Activated T-cell treated with anti-CD3 and anti-CD28 coated beads, Interleukin-2, amount 50 U/mL, for 72 hours (primary cell): ENCODE measurements around the gene ARHGAP15. TPM values are rescaled to one million over a fixed set of nuclear protein-coding genes. Genes with fewer than 3 reads are reported as not detected.

ENCODE experiments used
- ATAC-seq, 2 donors: fragments of 150-1000 bp; cut with Tn5 transposase; replicated peaks in 1 of 2; 2 replicates each; pipeline ENCODE4 v1.10.0; 2021; ENCODE audit warnings: moderate library complexity in 2 of 2, mild to moderate bottlenecking in 1 of 2
- DNase-seq, 2 donors: peaks; one replicate each; pipeline ENCODE4 v3.0.0; 2021 to 2022; ENCODE audit warnings: mixed read lengths in 1 of 2
- H3K27ac Mint-ChIP-seq: one replicate; pipeline ENCODE4 v1.8.0; 2022; ENCODE audit warnings: mild to moderate bottlenecking, moderate library complexity, mixed read lengths
- H3K27me3 Mint-ChIP-seq: one replicate; pipeline ENCODE4 v1.8.0; 2022; ENCODE audit warnings: low read depth, mixed read lengths
- H3K36me3 Mint-ChIP-seq, 2 donors: one replicate each; pipeline ENCODE4 v1.8.0; 2022; ENCODE audit warnings: mixed read lengths in 2 of 2, mild to moderate bottlenecking in 1 of 2; ENCODE audit not compliant: insufficient read depth in 2 of 2
- H3K4me1 Mint-ChIP-seq: one replicate; pipeline ENCODE4 v1.8.0; 2022; ENCODE audit warnings: low read depth, mixed read lengths
- H3K4me3 Mint-ChIP-seq, 2 donors: one replicate each; pipeline ENCODE4 v1.8.0; 2022; ENCODE audit warnings: mild to moderate bottlenecking in 2 of 2, mixed read lengths in 2 of 2, moderate library complexity in 2 of 2
- H3K9me3 Mint-ChIP-seq, 2 donors: one replicate each; pipeline ENCODE4 v1.8.0; 2022; ENCODE audit warnings: mixed read lengths in 2 of 2
- total RNA-seq, 2 donors: library from RNA; stranded (reverse); gene quantifications; one replicate each; pipeline ENCODE4 v1.2.3, GENCODE V29; 2022

ARHGAP15 gene
- total RNA-seq, 2 donors from 2014 or later: 94.6 to 111 TPM

DNA sequence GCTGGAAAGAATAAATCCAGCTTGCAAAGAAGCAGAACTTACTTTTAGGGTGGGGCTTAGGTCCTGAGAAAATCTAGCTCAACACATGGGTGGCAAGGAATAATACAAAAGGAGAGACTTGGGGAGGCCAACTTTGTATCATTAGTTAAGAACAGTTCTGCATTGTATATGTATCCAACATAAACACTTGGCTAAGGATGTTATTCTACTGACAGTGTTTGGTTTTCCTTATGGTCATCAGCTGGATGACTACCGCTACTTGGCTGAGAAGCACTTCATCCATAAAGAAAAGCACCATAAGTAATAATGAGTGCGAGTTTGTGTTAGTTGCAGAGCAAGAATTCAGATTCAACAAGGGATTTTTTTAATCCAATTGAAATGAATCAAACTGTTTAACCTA is 614.9 kb downstream of the ARHGAP15 start:
- H3K27me3 Mint-ChIP-seq: no peaks in the 10 kb centered on the region
- H3K4me1 Mint-ChIP-seq: no peaks in the 10 kb centered on the region
- no peaks in the 10 kb centered on the region for H3K9me3 Mint-ChIP-seq
- H3K36me3 Mint-ChIP-seq: peaks cover 0 to 2% of the 10 kb centered on the region in 2 donors
- DNase-seq: no peak
- no peak overlapping the region for H3K4me3 Mint-ChIP-seq
- H3K27ac Mint-ChIP-seq: no peak overlapping the region
- ATAC-seq: no peak

DNA sequence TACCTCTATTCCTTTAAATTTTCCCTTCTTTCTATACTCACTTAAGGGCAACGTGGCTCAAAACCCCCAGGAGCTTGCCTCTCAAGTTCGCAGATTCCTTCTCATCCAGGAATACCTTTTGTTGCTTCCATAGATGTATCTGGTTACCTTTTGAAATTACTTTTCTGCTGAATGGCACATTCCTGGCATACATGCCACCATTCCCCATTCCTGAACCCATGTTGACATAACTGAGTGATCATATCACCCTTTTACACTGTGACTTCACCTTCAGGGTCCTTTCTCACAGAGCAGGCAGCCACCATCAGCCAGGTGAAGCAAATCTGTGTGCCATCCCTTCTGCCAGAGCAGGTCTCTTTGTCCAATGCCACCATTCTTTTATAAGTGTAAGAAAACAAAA is 615.8 kb downstream of the ARHGAP15 start:
- no peaks in the 10 kb centered on the region for H3K27me3 Mint-ChIP-seq
- ATAC-seq: no peak
- peaks cover 0 to 2% of the 10 kb centered on the region in 2 donors for H3K36me3 Mint-ChIP-seq

DNA sequence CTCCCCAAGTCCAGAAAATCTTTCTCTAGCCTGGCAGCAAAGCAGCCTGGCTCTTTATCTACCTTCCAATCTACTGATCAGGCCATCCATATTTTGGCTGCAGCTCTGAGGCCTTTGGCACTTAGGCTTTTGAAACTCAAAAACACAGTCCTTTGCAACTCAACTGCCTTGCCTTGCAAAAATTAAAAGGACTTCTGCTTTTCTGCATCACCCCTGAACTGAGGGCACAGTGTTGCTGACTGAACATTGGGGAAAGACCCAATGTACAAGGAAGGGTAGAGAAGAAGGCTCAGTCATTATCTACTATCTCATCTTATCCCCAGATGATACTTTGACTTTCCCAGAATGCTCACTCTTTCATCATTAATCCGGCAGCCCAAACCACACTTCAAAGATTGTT is 625.5 kb downstream of the ARHGAP15 start:
- no peak overlapping the region for H3K4me3 Mint-ChIP-seq
- no peaks in the 10 kb centered on the region for H3K27me3 Mint-ChIP-seq

More for the DNA sequence above, 615.8 kb downstream of the ARHGAP15 start:
- no peak for DNase-seq
- H3K27ac Mint-ChIP-seq: no peak overlapping the region
- H3K9me3 Mint-ChIP-seq: no peaks in the 10 kb centered on the region
- H3K4me1 Mint-ChIP-seq: no peaks in the 10 kb centered on the region
- H3K4me3 Mint-ChIP-seq: no peak overlapping the region

DNA sequence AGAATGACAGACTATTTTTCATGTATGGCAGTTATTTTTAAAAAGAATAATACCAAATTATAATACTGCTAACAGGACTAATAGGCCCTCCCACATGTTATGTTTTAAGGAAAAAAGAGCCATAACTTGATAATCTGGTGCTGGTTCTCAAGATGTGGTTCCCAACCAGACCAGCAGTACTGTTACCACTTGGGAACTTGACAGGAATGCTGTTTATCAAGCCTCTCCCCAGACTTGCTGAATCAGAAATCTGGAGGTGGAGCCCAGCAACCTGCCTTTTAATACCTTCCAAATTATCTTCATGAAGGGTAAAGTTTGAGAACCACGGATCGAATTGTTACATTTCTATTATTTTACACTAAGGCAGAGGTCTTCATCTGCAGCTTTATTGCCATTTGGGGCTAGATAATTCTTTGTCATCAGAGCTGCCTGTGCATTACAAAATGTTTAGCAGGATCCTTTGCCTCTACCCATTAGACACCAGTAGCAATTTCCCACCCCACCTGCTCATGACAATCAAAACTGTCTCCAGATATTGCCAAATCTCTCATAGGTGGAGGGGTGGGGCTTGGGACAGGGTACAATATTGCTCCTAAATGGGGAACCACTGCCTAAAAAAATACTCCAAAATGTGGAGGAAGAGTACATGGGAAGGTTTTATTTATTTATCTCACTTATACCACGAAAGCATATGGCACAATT is 629.6 kb downstream of the ARHGAP15 start:
- Mint-ChIP-seq H3K9me3 (no peaks in the 10 kb centered on the region), H3K4me3 (no peak overlapping the region), H3K27ac (no peak overlapping the region), H3K4me1 (no peaks in the 10 kb centered on the region), H3K36me3 (no peaks in the 10 kb centered on the region), H3K27me3 (no peaks in the 10 kb centered on the region)
- ATAC-seq: no peak
- no peak for DNase-seq

More for the DNA sequence above, 625.5 kb downstream of the ARHGAP15 start:
- H3K27ac Mint-ChIP-seq: no peak overlapping the region
- no peaks in the 10 kb centered on the region for H3K4me1 Mint-ChIP-seq
- H3K9me3 Mint-ChIP-seq: no peaks in the 10 kb centered on the region
- no peaks in the 10 kb centered on the region for H3K36me3 Mint-ChIP-seq
- ATAC-seq: no peak
- DNase-seq: no peak

DNA sequence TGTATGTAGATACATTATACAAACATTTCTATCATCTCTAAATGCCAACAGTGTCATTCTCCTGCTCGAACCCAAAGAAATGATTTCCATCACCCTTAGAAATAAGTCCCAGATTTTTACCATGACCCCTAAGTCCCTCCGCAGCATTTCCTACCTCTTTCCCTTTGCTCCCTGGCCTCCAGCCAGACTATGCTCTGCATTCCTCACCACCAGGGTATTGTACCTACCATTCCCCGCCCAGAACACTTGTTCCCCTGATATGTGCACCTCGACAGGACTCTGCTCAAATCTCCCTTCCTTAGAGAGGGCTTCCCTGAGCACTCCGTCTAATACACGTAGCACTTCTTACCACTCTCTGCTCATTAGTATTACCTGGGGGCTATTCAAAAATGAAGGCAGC is 630.2 kb downstream of the ARHGAP15 start:
- H3K4me3 Mint-ChIP-seq: no peak overlapping the region

DNA sequence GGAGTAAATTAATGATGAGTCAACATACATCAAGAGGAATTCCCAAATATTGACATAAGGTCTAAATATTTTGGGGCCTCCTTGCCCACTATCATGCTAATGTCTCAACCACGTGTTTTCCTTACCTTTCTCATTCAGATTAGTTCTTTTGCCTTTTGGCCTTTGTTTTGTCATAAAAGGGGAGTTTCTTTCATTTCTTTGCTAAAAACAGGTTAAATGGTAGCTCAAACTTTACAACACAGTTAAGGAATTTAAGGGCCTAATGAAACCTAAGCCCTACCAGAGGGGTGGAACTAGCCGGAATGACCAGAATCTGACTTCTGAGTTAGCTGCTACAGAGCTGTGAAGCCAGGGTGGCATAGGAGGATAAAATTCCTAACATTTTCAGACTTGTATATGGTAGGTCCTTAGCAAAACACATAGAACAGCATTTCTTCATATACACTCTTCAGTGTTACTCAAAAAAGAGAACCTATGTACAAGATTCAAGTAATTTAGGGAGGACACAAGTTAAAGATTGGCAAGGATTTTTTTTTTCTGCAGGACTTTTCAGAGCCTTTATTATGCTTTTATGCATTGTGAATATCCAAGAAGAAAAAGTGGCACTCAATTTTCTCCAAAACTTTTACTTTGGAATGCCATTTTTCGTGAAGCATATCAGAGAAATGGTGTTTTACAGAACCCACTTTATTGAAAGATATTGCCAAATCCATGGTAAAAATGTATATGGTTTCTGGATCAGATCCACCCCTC is 633.1 kb downstream of the ARHGAP15 start:
- ATAC-seq (no peak), DNase-seq (no peak)
- no peak overlapping the region for H3K4me3 Mint-ChIP-seq
- peaks cover 0 to 2% of the 10 kb centered on the region in 2 donors for H3K36me3 Mint-ChIP-seq
- no peaks in the 10 kb centered on the region for H3K27me3 Mint-ChIP-seq
- no peak overlapping the region for H3K27ac Mint-ChIP-seq
- H3K9me3 Mint-ChIP-seq: no peaks in the 10 kb centered on the region
- H3K4me1 Mint-ChIP-seq: no peaks in the 10 kb centered on the region

More for the DNA sequence above, 630.2 kb downstream of the ARHGAP15 start:
- DNase-seq: no peak
- Mint-ChIP-seq H3K27ac (no peak overlapping the region), H3K36me3 (peaks cover 0 to under 1% of the 10 kb centered on the region in 2 donors), H3K4me1 (no peaks in the 10 kb centered on the region), H3K9me3 (no peaks in the 10 kb centered on the region), H3K27me3 (no peaks in the 10 kb centered on the region)
- no peak for ATAC-seq

DNA sequence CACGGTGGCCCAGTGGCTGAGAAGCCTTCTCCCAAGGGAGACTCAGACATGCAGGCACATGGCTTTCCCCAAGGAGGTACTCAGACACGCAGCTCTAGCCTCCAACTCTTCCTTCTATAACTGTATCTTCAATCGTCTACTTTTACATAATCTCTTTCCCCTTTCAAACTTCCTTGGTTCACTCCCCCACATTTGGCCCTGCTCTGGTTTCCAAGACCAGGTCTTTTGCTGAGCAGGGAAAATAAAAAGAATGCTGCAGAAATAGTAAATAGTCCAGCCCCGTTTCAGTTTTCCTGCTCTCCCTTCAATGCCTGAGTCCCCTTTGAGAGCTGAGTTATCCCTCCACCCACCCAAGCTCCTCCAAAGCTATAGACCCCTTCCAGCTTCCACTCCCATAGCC is 635.0 kb downstream of the ARHGAP15 start:
- Mint-ChIP-seq H3K27ac (no peak overlapping the region), H3K4me1 (no peaks in the 10 kb centered on the region), H3K27me3 (no peaks in the 10 kb centered on the region), H3K4me3 (no peak overlapping the region), H3K36me3 (peaks cover 2 to 7% of the 10 kb centered on the region in 2 donors), H3K9me3 (no peaks in the 10 kb centered on the region)
- ATAC-seq: no peak
- DNase-seq: no peak

DNA sequence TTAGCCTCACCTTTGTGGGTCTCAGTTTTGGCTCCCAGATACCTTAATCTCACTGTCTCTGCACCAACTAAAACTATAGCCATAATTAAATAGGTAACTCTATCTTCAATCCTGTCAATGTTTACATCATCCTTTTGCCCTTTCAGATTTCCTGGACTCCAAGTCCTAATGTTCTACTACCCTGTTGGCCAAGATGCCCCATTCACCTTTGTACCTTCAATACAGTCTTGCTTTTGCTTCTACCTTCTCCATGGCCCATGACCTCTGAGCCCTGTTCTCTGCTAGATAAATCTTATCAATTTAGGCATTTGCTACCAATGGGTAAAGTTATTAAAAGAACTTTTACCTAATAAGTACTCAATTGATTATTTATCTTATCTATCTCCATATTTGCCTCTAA is 635.5 kb downstream of the ARHGAP15 start:
- Mint-ChIP-seq H3K36me3 (peaks cover 2 to 7% of the 10 kb centered on the region in 2 donors), H3K4me1 (no peaks in the 10 kb centered on the region), H3K27me3 (no peaks in the 10 kb centered on the region), H3K27ac (peak overlapping the region; percentile 36), H3K9me3 (no peaks in the 10 kb centered on the region), H3K4me3 (no peak overlapping the region)
- ATAC-seq (no peak), DNase-seq (no peak)

DNA sequence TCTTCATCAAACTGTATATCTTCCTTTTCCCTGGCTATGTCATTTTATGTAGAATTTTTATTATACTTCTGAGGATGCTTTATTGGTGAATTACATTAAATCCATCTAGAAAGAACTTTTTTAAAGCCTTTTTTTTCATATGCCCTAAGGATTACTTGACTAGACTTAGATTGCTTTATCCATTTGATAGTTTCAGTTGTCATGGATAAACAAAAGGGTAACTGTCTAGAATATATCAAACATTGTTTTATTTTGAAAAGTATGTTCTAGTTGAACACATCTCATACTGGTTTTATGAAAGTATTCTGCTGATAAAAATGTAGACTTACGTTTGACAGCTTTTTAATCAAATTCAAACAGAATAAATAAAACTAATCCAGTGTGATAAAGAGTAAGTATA is 639.8 kb downstream of the ARHGAP15 start:
- no peak overlapping the region for H3K27ac Mint-ChIP-seq
- no peaks in the 10 kb centered on the region for H3K4me1 Mint-ChIP-seq
- peaks cover 0 to 1% of the 10 kb centered on the region in 2 donors for H3K9me3 Mint-ChIP-seq
- H3K4me3 Mint-ChIP-seq: no peak overlapping the region
- H3K36me3 Mint-ChIP-seq: peaks cover 2 to 7% of the 10 kb centered on the region in 2 donors
- DNase-seq: no peak
- ATAC-seq: no peak
- no peaks in the 10 kb centered on the region for H3K27me3 Mint-ChIP-seq

DNA sequence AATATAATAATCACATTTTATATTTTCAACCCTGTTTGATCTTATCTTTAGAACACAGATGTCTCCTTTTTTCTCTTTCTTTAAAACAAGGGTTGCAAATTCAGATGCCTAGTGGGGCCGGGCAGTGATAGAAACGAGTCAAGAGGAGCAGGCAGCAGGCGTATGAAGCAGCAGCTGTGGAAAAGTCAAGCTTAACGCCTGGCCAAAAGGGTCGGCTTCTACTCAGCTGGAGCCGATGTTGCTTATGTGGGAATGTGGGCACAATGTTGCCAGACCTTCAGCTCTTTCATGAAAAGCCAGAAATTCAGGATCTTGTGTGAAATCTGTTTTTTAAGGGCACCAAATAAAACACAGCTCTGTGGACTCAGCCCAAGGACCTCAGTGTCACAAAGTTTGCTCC is 642.7 kb downstream of the ARHGAP15 start:
- no peak overlapping the region for H3K27ac Mint-ChIP-seq
- no peaks in the 10 kb centered on the region for H3K4me1 Mint-ChIP-seq
- DNase-seq (no peak), ATAC-seq (no peak)
- H3K36me3 Mint-ChIP-seq: peaks cover 0 to 7% of the 10 kb centered on the region in 2 donors
- no peak overlapping the region for H3K4me3 Mint-ChIP-seq
- H3K27me3 Mint-ChIP-seq: no peaks in the 10 kb centered on the region
- peaks cover 0 to 1% of the 10 kb centered on the region in 2 donors for H3K9me3 Mint-ChIP-seq

DNA sequence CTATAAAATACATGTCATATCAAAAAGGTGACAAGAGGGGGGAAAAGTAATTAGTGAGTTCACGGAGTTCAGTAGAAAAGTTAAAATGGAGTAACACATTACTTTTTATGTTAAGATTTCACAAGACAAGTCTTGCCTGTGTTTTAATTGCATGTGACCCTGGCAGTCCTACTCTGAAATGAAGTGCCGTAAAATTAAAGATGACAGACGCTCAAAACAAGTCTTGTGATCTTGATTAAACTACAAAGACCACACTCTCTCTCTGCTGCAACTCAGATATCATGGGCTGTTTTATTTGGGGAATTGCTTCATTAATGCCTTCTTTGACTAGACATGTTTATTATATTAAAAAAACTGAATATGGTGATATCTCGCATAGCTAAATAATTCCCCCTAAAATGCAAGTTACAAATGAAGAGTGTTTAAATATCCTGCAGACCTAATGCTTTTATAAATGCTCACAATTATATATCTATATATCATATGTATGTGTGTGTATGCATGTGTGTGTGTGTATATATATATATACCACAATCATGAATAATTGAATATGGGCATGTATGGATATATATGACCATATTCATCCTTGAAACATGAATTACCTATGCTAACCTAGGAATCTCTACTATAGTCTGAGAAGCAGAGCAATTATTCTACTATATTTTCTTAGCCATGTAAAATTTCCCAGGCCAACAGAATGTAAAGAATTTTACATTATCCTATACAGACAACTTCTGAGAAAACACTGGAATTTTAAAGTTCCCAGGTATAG is 647.5 kb downstream of the ARHGAP15 start:
- Mint-ChIP-seq H3K36me3 (no peaks in the 10 kb centered on the region), H3K4me3 (no peak overlapping the region), H3K9me3 (no peaks in the 10 kb centered on the region), H3K27ac (no peak overlapping the region), H3K4me1 (no peaks in the 10 kb centered on the region), H3K27me3 (no peaks in the 10 kb centered on the region)
- no peak for ATAC-seq
- DNase-seq: no peak

DNA sequence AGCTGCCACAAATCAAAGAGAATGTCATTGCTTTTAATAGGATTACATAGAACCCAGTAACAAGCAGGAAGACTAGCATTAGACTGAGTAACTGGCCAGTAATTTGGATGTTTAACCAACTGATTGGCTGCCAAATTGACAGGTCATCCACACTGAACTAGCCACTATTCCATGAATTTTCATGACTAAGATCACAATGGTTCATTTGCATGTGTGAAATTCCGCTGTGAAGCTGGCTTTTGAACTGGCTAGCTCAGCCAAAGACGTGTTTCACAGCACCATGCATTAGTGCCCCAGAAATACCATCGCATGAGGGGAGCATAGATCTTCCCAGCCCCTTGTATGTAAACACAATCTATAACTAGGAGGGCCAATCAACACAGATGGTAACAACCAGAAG is 649.8 kb downstream of the ARHGAP15 start:
- no peak for DNase-seq
- H3K27ac Mint-ChIP-seq: no peak overlapping the region
- H3K36me3 Mint-ChIP-seq: no peaks in the 10 kb centered on the region
- no peaks in the 10 kb centered on the region for H3K4me1 Mint-ChIP-seq
- H3K4me3 Mint-ChIP-seq: no peak overlapping the region
- H3K27me3 Mint-ChIP-seq: no peaks in the 10 kb centered on the region
- no peaks in the 10 kb centered on the region for H3K9me3 Mint-ChIP-seq
- ATAC-seq: no peak
